ENCODE measurements around the gene ARL6IP4.
"Not testable (repeated sequence)": the region's sequence is repeated elsewhere in the genome, so short reads cannot be mapped to it uniquely, and the experiment has no call there.

ARL6IP4 gene

DNA sequence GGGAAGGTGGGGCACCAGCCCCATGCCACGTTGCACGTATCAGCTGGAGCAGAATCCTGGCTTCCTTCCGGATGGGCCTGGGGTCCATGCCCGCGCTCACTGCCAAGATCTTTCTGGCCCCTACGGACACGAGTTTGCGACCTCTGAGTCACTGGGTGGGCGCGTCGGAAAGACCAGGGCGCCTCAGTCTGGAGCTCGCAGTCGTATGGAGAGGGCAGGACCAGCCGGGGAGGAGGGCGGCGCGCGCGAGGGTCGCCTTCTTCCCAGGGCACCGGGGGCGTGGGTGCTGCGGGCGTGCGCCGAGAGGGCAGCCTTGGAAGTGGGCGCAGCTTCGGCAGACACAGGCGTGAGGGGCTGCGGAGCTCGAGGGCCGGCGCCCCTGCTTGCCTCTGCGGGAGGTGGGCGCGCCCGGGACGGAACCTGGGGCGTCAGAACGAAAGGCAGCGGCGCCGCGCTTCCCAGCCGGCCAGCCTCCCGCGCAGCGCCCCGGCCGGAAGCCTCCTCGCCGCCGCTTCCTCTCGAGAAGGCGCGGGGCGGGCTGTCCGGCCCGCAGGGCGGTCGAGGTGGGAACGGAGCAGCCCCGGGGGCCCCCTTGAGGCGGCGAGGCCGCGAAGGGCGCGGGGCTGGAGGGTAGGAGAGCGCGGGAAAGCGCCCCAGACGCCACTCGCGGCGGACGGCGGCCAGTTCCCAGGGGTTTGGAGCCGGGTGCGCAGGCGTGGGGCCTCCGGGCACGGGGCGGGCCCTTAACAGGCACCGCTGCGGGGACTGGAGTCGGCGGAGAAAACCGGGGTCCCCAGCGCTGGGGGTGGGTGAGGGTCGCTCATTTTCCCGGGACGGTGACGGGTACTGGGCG lies at the start of gene ARL6IP4:
Gene ARL6IP4 (plus strand): TSS at position 499 of the 853 bp plus-strand sequence. CDS start 459 bp downstream, outside the sequence.
- no peak for DNase-seq (ENCODE audit: low spot score)

DNA sequence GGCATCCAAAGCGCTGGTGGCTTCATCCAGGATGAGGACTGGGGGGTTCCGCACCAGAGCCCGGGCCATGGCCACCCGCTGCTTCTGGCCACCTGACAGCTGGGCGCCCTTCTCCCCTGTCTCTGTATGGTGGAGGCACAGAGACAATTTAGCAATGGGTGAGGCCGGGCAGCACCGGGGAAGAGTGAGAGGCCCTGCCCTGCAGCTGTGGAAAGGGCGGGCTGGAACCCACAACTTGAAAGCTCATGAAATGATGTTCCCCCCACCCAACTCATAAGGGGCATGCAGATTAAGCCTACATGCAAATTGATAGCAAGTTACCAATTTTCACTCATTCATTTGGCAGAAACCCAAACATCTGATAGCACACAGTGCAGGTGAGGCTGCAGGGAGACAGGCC lies 48.3 kb upstream of the ARL6IP4 start:
- no peak overlapping the region for H3K27ac ChIP-seq
- TF ChIP-seq, protein P1, sequence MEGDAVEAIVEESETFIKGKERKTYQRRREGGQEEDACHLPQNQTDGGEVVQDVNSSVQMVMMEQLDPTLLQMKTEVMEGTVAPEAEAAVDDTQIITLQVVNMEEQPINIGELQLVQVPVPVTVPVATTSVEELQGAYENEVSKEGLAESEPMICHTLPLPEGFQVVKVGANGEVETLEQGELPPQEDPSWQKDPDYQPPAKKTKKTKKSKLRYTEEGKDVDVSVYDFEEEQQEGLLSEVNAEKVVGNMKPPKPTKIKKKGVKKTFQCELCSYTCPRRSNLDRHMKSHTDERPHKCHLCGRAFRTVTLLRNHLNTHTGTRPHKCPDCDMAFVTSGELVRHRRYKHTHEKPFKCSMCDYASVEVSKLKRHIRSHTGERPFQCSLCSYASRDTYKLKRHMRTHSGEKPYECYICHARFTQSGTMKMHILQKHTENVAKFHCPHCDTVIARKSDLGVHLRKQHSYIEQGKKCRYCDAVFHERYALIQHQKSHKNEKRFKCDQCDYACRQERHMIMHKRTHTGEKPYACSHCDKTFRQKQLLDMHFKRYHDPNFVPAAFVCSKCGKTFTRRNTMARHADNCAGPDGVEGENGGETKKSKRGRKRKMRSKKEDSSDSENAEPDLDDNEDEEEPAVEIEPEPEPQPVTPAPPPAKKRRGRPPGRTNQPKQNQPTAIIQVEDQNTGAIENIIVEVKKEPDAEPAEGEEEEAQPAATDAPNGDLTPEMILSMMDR (IDR thresholded peaks at IDR 0.05) = no peak
- DNase-seq (ENCODE audit: low spot score) = no peak
- H3K4me3 ChIP-seq = no peak overlapping the region

More for the DNA sequence above, at the start of gene ARL6IP4:
- TF ChIP-seq, protein P1 (IDR thresholded peaks at IDR 0.05) = no peak
- Histone ChIP-seq H3K4me3 (peak within 1 kb of the TSS; percentile 88), H3K27ac (peak within 1 kb of the TSS; percentile 83 to 87)

DNA sequence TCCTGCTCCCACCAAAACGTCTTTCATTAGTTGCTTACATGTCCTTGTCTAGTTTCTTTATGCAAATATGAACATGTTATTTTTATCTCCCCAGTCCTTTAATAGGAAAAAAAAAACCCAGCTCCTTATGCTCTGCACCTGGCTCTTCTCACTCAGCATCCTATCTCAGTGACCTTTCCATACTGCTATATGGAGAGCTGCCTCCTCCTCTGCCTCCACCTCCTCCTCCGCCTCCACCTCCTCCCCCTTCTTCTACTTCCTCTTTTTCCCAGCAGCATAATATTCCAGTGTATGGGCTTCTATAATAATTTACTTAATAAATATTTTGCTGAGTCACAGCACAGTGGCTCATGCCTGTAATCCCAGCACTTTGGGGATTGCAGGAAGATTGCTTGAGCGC lies 45.8 kb upstream of the ARL6IP4 start:
- TF ChIP-seq, protein P1 (IDR thresholded peaks at IDR 0.05) = no peak
- H3K4me3 ChIP-seq = no peak overlapping the region
- DNase-seq (ENCODE audit: low spot score) = no peak
- H3K27ac ChIP-seq = no peak overlapping the region

DNA sequence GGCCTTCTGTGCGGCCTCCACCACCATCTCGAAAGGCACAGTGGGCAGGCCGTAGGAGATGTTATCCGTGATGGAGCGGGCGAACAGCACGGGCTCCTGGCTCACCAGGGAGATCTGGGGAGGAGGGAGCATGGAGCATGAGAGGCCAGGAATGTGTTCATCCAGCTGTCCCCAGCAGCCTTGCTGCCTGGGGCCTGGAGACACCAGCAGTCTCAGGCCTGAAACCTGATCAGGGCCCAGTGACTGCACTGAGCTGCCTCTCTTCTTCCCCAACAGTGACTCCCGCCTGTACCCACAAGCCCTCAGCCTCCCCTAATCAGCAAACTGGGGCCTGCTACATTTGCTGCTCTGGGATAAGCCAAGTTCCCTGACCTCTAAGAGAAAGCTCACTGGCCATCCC lies 45.2 kb upstream of the ARL6IP4 start:
- Histone ChIP-seq H3K27ac (no peak overlapping the region), H3K4me3 (no peak overlapping the region)
- DNase-seq (ENCODE audit: low spot score) = no peak
- TF ChIP-seq, protein P1 (IDR thresholded peaks at IDR 0.05) = no peak

DNA sequence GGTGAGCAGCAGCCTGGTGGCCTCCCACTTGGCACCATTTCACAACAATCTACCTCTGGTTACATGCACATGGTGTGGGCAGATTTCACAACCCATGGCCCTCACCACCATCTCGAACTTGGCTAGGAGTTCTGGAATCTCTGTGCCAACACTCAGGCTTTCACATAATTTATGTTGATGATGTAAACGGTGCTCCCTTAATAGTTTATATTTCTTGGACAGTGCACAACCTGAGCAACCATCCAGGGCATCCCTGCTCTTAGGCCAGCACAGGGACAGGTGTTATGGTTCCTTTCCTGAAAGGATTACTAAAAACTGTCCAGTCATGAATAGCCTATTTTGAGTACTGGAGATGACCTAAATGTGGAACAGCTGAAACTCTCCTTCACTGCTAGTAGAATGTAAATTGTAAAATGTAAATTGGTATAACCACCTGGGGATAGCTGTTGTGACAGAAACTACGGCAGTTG lies 42.8 kb upstream of the ARL6IP4 start:
- TF ChIP-seq, protein P1 (IDR thresholded peaks at IDR 0.05) = no peak
- no peak overlapping the region for H3K4me3 ChIP-seq
- DNase-seq (ENCODE audit: low spot score) = no peak
- H3K27ac ChIP-seq = no peak overlapping the region

DNA sequence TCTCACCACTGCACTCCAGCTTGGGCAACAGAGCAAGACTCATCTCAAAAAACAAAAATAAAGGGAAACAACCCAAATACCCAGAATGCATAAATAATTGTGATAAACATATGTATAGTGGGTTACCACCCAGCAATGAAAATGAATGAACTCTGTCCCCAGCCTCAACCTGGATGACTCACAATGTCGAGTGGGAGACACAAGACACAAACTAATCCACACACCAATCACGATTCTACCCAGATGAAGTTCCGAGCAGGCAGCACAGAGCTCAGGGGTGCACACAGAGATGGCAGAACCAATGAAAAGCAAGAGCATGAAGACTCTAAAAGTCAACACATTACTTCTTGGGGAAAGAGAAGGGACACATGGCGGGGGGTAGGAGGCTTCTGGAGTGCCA lies 41.4 kb upstream of the ARL6IP4 start:
- no peak for DNase-seq (ENCODE audit: low spot score)
- TF ChIP-seq, protein P1 (IDR thresholded peaks at IDR 0.05) = no peak
- Histone ChIP-seq H3K4me3 (no peak overlapping the region), H3K27ac (no peak overlapping the region)

DNA sequence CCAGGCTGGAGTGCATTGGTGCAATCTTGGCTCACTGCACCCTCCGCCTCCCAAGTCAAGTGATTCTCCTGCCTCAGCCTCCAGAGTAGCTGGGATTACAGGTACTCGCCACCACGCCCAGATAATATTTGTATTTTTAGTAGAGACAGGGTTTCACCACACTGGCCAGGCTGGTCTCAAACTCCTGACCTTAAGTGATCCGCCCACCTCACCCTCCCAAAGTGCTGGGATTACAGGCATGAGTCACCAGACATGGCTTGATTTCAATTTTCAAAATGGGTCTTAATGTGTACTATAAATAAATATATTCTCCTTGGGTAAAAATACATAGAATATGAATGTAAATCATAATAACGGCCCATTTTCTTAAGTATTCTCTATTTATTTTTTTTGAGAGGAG lies 39.1 kb upstream of the ARL6IP4 start:
- not testable (repeated sequence) for H3K4me3 ChIP-seq; DNase-seq (ENCODE audit: low spot score); H3K27ac ChIP-seq
